Fibroblast of the aortic adventitia (primary cell): ENCODE data around the gene DOCK3. TPM values are rescaled to one million over a fixed set of nuclear protein-coding genes. Genes with fewer than 3 reads are reported as not detected.

Source experiments
- DNase-seq: peaks from one replicate; pipeline ENCODE4 v3.0.0-alpha.2; 2010; ENCODE audit warnings: low read depth
- H3K4me3 ChIP-seq: 2 replicates; pipeline ENCODE4 v1.5.1; 2011; ENCODE audit warnings: low read depth, mild to moderate bottlenecking, control low read depth, low read length, moderate library complexity
- total RNA-seq: library from RNA; depleted of rRNA; stranded (reverse); fragments of >200 nt; gene quantifications from 2 replicates; pipeline ENCODE4 v1.2.3, GENCODE V29; 2012; ENCODE audit warnings: low replicate concordance
- TF ChIP-seq, protein P1 (sequence below): IDR thresholded peaks from 2 replicates; pipeline ENCODE4 v1.5.1; 2011; ENCODE audit warnings: mild to moderate bottlenecking, low read length, control low read depth, inconsistent platforms; ENCODE audit not compliant: insufficient read depth

DOCK3 gene
- total RNA-seq, 1 donor, result 0.36 TPM

DNA sequence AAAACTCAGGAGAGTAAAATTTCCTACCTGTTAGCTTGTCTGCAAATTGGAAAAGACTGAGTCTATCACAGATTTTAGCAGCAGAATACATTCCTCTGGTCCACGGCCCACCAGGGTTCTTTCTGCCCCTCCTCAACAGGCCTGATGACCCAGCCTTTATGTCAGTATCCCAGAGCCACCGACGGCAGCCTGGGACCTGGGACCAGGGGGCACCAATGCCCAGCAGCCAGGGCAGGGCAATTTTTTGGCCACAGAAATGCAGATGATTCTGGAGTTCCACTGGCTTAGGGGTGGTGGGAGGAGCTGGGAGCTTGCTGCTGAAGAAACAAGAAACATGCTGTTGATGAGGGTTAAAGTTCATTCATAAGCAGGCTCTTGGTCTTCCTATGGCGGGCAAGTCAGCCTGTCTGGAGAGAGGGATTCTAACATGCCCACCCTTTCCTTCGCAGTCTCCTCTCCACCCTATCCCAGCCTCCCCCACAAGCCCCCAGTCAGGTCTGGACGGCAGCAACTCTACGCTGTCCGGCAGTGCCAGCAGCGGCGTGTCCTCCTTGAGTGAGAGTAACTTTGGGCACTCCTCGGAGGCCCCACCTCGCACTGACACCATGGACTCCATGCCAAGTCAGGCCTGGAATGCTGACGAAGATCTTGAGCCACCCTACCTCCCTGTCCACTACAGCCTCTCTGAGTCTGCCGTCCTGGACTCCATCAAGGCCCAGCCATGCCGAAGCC is 706.0 kb downstream of the DOCK3 start:
- DNase-seq, result no peak
- no peak overlapping the region for H3K4me3 ChIP-seq
- TF ChIP-seq, protein P1, sequence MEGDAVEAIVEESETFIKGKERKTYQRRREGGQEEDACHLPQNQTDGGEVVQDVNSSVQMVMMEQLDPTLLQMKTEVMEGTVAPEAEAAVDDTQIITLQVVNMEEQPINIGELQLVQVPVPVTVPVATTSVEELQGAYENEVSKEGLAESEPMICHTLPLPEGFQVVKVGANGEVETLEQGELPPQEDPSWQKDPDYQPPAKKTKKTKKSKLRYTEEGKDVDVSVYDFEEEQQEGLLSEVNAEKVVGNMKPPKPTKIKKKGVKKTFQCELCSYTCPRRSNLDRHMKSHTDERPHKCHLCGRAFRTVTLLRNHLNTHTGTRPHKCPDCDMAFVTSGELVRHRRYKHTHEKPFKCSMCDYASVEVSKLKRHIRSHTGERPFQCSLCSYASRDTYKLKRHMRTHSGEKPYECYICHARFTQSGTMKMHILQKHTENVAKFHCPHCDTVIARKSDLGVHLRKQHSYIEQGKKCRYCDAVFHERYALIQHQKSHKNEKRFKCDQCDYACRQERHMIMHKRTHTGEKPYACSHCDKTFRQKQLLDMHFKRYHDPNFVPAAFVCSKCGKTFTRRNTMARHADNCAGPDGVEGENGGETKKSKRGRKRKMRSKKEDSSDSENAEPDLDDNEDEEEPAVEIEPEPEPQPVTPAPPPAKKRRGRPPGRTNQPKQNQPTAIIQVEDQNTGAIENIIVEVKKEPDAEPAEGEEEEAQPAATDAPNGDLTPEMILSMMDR, result no peak

DNA sequence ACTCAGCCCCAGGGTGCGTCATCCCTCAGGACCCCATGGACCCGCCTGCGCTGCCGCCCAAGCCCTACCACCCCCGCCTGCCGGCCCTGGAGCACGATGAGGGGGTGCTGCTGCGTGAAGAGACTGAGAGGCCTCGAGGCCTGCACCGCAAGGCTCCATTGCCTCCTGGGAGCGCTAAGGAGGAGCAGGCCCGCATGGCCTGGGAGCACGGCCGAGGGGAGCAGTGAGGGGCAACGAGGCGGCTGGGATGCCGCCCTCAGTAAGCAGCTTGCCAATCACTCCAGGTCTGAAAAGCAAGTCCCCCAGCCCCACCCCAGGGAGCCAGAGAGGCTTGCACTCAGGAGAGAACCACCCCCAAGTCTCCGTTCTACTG is 706.6 kb downstream of the DOCK3 start:
- DNase-seq, result no peak
- TF ChIP-seq, protein P1, result no peak
- no peak overlapping the region for H3K4me3 ChIP-seq

DNA sequence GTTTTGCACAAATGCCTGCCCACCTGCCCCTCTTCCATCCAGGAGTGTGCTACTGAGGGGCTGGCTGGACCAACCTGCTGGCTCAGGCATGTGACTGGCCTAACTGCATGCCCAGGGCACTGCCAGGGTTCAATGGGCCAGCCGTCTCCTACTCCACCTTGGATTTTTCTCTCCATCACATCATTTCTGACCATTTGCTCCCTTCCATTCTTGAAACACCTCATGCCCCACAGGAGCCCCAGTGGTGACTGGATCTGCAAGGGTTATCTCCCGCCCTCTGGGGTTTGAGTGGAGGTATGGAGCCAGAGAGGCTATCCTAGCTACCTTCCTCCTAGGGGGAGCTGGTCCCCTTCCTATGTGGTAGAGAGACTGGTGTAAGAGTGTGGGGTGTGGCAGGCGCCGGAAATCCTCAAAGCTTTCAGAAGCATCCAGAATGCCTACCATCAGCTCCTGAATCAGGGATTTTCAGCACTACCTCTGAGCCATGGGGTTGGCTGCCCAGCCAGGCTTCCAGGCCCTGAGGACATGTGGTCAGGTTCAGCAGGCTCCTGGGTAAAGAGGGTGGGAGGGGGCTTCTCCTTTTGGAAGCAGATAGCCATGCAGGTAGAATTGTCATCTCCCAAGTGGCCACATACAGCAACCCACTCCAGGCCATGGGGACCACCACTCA is 707.5 kb downstream of the DOCK3 start:
- no peak for DNase-seq
- TF ChIP-seq, protein P1, result no peak

DNA sequence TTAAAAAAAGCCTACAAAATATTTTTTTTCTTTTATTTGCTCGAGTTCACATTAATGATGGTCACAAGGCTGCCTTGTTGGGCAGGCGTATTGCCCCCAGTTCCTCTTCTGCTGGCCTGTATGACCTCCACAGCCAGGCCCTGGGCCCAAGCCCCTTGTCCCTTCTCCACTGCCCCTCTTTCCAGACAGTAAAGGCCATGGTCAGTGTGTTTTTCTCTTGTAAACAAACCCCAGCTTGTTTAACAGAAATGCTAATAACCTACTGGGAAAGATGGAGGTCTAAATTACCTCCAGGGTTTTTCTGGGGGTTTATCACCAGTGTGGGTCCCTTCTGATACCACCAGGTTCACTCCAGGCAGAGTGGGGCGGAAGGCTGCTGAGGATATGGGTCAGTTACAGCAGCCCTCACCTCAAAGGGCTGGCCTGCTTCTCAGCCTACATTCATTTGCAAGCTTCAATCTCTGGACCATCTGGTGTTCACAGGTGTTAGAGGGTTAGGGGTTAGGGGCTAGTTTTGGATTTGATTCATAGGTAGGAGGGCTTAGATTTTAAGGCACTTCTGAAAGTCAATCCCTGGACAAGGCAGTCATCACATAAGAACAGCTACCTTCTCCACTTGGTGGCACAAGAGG is 708.3 kb downstream of the DOCK3 start:
- H3K4me3 ChIP-seq, result peak overlapping the region; percentile 38
- TF ChIP-seq, protein P1, result no peak
- DNase-seq, result no peak

More for the DNA sequence above, 707.5 kb downstream of the DOCK3 start:
- no peak overlapping the region for H3K4me3 ChIP-seq

DNA sequence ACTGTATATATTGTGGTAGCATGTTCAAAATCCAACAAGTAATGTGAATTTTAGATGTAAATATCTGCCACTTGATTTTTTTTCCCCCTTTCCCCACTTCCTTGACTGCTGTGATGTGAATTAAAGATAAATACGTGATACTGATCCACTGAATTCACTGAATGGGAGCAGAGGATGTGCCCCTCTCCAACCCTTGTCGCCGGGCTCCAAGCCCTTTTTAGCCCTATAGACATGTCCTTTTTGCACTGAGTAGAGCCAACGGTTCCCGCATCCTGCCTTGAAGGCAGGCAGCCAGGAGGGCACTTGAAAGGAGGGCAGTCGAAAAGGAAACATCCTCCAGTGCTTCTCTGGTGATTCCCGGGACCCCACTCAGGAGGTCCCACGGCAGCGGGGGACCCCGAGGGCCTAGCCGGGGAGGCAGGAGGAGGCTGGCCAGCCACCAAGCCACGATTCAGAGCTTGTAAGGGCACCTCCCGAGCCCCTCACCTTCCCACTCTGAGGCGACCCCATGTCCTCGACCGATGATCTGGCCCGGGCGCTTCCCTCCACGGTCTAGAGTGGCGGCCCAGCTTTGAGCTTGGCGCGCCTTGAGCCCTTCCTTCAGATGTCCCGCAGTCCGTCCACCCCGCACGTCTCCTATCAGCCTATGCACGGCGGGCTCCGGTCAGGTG is 709.5 kb downstream of the DOCK3 start:
- no peak for DNase-seq
- H3K4me3 ChIP-seq, result peak overlapping the region; percentile 92
- TF ChIP-seq, protein P1, result no peak

DNA sequence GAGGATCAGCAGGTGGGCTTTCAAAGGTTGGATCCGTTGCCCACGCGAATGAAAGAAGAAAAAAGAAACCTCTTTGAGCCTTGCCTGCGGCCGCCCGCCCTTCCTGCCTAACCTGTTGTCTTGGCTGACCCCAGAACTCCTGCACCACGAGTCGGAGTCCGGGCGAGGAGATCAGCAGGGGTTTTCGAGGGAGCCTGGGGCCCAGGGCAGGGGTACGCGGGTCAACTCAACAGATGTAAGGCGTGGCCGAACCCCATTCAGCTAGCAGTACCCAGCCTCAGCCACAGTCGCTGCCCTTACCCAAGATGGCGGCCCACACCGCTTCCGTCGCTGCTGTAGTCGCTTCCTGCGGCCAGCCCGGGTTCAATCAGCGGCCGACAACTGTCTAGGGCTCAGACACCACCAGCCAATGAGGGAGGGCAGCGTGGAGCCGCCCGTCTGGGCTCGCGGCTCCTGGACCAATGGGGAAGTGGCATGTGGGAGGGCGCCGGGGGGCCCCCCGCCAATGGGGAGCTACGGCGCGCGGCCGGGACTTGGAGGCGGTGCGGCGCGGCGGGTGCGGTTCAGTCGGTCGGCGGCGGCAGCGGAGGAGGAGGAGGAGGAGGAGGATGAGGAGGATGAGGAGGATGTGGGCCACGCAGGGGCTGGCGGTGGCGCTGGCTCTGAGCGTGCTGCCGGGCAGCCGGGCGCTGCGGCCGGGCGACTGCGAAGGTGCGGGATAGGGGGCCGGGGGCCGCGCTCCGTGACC is 710.2 kb downstream of the DOCK3 start, which contains the start of gene MANF:
Gene MANF, plus strand, starts transcription at position 566 of the 748 bp plus-strand sequence. Its CDS starts 52 bp downstream, at position 618.
- peak within 1 kb of the TSS; percentile 92 for H3K4me3 ChIP-seq
- TF ChIP-seq, protein P1, result no peak
- peak; percentile 96 for DNase-seq
